MCF 10A (cell line): Measurements from ENCODE around the gene PIGZ. TPM values are rescaled to one million over a fixed set of nuclear protein-coding genes. Genes with fewer than 3 reads are reported as not detected.

Source experiments
- Bru-seq: library from RNA; stranded (reverse); fragments of 400-500 nt; gene quantifications from one replicate; lab custom pipeline; 2021; lab: Mats Ljungman, UMichigan
- BruChase-seq, 2 experiments: library from RNA; stranded (reverse); fragments of 400-500 nt; gene quantifications; one replicate each; lab custom pipeline; 2021; lab: Mats Ljungman, UMichigan
- BruUV-seq: library from RNA; stranded (reverse); fragments of 400-500 nt; replicated peaks from 2 replicates; lab custom pipeline; 2021; lab: Mats Ljungman, UMichigan
- CTCF ChIA-PET: fragments of 300-600 bp; sonication (Branson Sonifier 250); formaldehyde crosslinking; extraction: SDS; loops from one replicate; lab custom pipeline; 2021; ENCODE audit warnings: antibody characterized with exemption, inconsistent platforms; lab: Yijun Ruan, JAX
- POLR2A ChIA-PET: fragments of 300-600, 350-650 bp; sonication (Branson Sonifier 250); formaldehyde crosslinking; extraction: SDS; loops from one replicate; lab custom pipeline; 2020; ENCODE audit warnings: antibody characterized with exemption, inconsistent platforms; lab: Yijun Ruan, JAX
- DNase-seq: peaks from one replicate; pipeline ENCODE4 v3.0.0-alpha.2; 2018; ENCODE audit not compliant: unreplicated experiment
- H3K27ac Mint-ChIP-seq: one replicate; pipeline ENCODE4 v1.8.0; 2022; ENCODE audit warnings: mild to moderate bottlenecking, low read depth, mixed read lengths; ENCODE audit not compliant: unreplicated experiment
- H3K27me3 Mint-ChIP-seq: one replicate; pipeline ENCODE4 v1.8.0; 2022; ENCODE audit warnings: mixed read lengths; ENCODE audit not compliant: insufficient read depth, unreplicated experiment
- H3K36me3 Mint-ChIP-seq: one replicate; pipeline ENCODE4 v1.8.0; 2022; ENCODE audit warnings: mild to moderate bottlenecking, moderate library complexity, mixed read lengths; ENCODE audit not compliant: insufficient read depth, unreplicated experiment
- H3K4me1 Mint-ChIP-seq: one replicate; pipeline ENCODE4 v1.8.0; 2022; ENCODE audit warnings: mixed read lengths; ENCODE audit not compliant: insufficient read depth, unreplicated experiment
- H3K4me3 Mint-ChIP-seq: one replicate; pipeline ENCODE4 v1.8.0; 2022; ENCODE audit warnings: mild to moderate bottlenecking, moderate library complexity, mixed read lengths; ENCODE audit not compliant: unreplicated experiment
- H3K9me3 Mint-ChIP-seq: one replicate; pipeline ENCODE4 v1.8.0; 2022; ENCODE audit warnings: mixed read lengths; ENCODE audit not compliant: unreplicated experiment
- CTCF ChIP-seq: fragments of 200-600 bp; IDR thresholded peaks from one replicate; pipeline ENCODE4 v1.8.0; 2022; ENCODE audit warnings: antibody characterized with exemption, mild to moderate bottlenecking; ENCODE audit not compliant: unreplicated experiment
- intact Hi-C: fragments of 100-400 bp; cut with micrococcal nuclease; formaldehyde crosslinking; loops from 2 replicates; pipeline ENCODE4 v1.14.1; 2022
- long read RNA-seq: library from polyadenylated mRNA; stranded (forward); transcript quantifications from one replicate; pipeline ENCODE4 v2.0.0, GENCODE V29; 2022
- total RNA-seq: library from RNA; stranded (reverse); gene quantifications from 2 replicates; pipeline ENCODE4 v1.2.3, GENCODE V29; 2022

The PIGZ gene
- 5.2 and 7.1 TPM in 2 replicates for total RNA-seq
- Bru-seq, nascent RNA = percentile 58 among the genes with signal in this experiment
- percentile 58 among the genes with signal in this experiment for BruChase-seq, experiment 1, labeled RNA remaining after a 6-hour chase
- percentile 61 among the genes with signal in this experiment for BruChase-seq, experiment 2, labeled RNA remaining after a 2-hour chase
- long read RNA-seq, transcript PIGZ-202 (3 exons, 2,701 nt) = major isoform, 6 of 14 reads
- long read RNA-seq, partial matches to known transcripts = 0 of 14 reads
- long read RNA-seq, other reads (novel, unspliced or antisense) = 6 of 14 reads

- peak within 1 kb of the TSS; percentile 73 for H3K4me3 Mint-ChIP-seq
- H3K4me1 Mint-ChIP-seq = no peaks in the 10 kb centered on the region
- peaks cover 5% of the 10 kb centered on the region for H3K36me3 Mint-ChIP-seq
- BruUV-seq = no TSS peak
- no peak within 1 kb of the TSS for H3K27ac Mint-ChIP-seq
- no peaks in the 10 kb centered on the region for H3K27me3 Mint-ChIP-seq
- intact Hi-C loops = loop anchor here (1.0 kb wide), 1 partner anchor 130 kb away; no protein-coding TSS in a partner anchor
- ChIA-PET CTCF (interaction anchor here (0.5 kb wide), 1 partner anchor 582 kb away, joined by 3 read pairs; no protein-coding TSS in a partner anchor), POLR2A (interaction anchor here (0.6 to 3.8 kb wide), 3 partner anchors 26 to 100 kb away, joined by 3 to 30 read pairs (median 9); partner anchors contain the start of genes NCBP2 and SENP5)
- DNase-seq = peak; percentile 45
- H3K9me3 Mint-ChIP-seq = no peaks in the 10 kb centered on the region
- TF ChIP-seq CTCF = no peak
These were observed at the start of gene PIGZ for GRCh38 chr3:196968233-196969133. PIGZ (minus strand) TSS chr3:196968833; CDS start chr3:196952031, 16,802 bp downstream.

- H3K4me1 Mint-ChIP-seq = no peaks in the 10 kb centered on the region
- H3K27ac Mint-ChIP-seq = no peak overlapping the region
- TF ChIP-seq CTCF = no peak
- no peaks in the 10 kb centered on the region for H3K27me3 Mint-ChIP-seq
- intact Hi-C loops = no loop called here
- no peak overlapping the region for H3K4me3 Mint-ChIP-seq
- H3K36me3 Mint-ChIP-seq = no peaks in the 10 kb centered on the region
- DNase-seq = no peak
- no peaks in the 10 kb centered on the region for H3K9me3 Mint-ChIP-seq
- POLR2A ChIA-PET = interaction anchor here (0.6 kb wide), 3 partner anchors 19 to 589 kb away, joined by 3 read pairs; no protein-coding TSS in a partner anchor
- CTCF ChIA-PET = no interaction called here
- BruUV-seq = no TSS peak
These were observed 48.4 kb upstream of the PIGZ start for GRCh38 chr3:197017003-197017402.

- TF ChIP-seq CTCF = no peak
- no peaks in the 10 kb centered on the region for H3K27me3 Mint-ChIP-seq
- no peaks in the 10 kb centered on the region for H3K9me3 Mint-ChIP-seq
- H3K4me1 Mint-ChIP-seq = no peaks in the 10 kb centered on the region
- intact Hi-C loops = no loop called here
- no TSS peak for BruUV-seq
- H3K27ac Mint-ChIP-seq = no peak overlapping the region
- ChIA-PET CTCF (interaction anchor here (0.6 to 0.7 kb wide), 2 partner anchors 13 to 42 kb away, joined by 3 read pairs; partner anchors contain the start of gene MELTF), POLR2A (interaction anchor here (0.6 kb wide), 1 partner anchor 18 kb away, joined by 3 read pairs; no protein-coding TSS in a partner anchor)
- DNase-seq = no peak
- H3K36me3 Mint-ChIP-seq = no peaks in the 10 kb centered on the region
- H3K4me3 Mint-ChIP-seq = no peak overlapping the region
These were observed 47.4 kb upstream of the PIGZ start for GRCh38 chr3:197015790-197016736.
